GM18873 (cell line): Measurements from ENCODE around the gene ABHD17C.

Experiments used
- ATAC-seq: cut with Tn5 transposase; IDR thresholded peaks from one replicate; pipeline ENCODE4 v1.9.1; 2021; ENCODE audit warnings: mild to moderate bottlenecking, moderate library complexity, moderate number of reproducible peaks; ENCODE audit not compliant: unreplicated experiment, low FRiP score

The ABHD17C gene

DNA sequence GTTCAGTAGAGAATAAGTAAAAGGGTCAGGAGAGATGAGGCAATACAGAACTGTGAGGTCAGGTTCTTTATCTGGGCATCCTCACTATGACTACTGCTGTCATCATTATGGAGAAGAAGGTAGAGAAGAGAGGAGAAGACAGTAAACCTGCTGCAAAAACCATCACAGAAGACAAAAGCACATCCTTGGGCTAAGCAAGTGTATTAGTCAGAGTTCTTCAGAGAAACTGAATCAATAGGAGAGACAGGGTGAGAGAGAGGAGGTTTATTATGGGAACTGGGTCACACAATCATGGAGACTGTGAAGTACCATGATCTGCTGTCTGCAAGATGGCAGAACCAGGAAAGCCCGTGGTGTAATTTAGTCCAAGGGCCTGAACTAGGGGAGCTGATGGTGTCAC is 9.5 kb upstream of the ABHD17C start:
- no peak for ATAC-seq

DNA sequence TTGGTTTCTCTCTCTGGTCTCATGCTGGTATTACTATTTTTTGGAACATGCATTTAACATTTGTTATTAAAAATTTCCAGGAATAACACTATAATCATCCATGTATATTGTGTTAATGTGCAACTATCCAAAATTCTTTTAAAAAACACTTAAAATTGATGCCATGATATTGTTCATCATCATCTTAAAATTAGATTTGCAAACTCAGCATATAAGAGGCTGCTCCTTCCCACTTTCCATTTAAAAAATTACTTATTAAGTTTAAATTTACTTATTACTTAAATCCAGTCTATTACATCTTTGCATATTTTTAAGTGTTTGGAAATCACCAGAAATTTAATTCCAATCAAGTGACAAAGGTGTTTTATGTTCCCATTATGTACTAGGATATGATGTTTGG is 5.8 kb upstream of the ABHD17C start:
- no peak for ATAC-seq

DNA sequence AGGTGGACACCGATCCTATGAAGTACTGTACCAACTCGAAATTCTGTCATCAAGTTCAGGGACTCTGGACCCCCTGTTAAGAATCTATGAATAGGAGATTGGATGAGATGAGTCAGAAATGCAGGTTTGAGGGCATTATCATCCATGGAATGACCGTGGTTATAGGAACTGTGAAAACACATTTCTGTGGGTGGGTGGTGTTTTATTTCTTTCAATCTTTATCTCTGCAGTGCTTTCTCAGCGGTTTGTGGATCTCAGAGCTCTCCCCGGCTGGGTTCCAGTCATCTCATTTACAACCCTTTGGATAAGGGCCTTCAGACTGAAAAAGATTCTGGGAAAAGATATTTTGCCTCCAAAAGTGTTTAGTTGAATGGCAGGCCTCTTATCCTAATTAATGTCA is 5.4 kb upstream of the ABHD17C start:
- ATAC-seq: no peak

DNA sequence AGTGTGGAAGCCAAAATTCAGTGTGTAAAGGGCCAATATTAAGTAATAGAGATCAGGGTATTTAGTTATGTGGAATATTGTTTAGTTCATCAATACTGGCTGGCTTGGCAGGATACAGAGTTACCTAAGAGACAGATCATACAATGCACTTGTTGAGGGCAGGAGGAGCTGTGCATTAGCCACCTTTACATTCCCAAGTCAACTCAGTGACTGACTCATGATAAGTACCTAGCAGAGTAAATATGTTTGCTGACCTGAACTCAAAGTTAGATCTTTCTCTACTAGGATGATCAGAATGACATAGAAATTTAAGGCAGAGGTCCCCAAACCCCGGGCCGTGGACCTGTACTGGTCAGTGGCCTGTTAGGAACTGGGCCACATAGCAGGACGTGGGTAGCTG is 3.5 kb upstream of the ABHD17C start:
- no peak for ATAC-seq

DNA sequence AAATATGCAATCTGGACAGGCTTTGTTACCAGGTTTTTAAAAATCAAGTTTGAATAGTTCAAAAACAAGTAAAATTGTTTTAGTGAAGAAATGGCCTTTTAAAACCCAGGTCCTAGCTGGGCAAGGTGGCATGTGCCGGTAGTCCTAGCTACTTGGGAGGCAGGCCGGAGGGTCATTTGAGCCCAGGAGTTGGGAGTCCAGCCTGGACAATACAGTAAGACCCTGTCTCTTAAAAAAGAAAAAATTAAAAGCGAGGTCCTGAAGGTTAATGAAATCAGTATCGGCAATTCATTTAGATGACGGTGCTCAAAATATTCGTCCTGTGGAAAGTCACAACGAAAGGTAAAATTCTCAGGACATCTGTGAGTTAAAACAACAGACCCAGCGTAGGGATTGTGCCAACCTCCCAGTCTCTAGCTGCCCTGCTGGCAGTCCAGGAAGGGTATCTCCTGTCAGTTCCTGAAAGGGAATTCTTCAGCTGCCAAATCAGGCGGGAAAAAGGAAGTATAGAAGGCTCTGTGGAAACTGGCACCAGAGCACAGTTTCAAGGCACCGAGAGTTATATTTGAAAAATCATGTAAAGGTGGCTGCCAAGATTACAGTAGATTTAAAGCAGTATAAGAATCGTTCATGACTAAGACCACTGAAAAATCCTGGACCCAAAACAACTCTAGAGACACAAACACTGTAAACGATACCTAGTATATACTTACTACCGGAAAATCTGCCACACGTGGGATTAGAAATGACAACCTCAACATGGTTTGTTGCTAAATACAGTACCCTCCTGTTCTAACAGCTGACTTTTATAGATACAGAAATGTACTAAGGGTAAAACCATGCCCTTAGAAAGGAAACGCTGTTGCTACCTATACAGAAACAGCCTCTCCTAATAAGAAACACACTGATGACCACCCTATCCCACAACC is 1.2 kb upstream of the ABHD17C start:
- ATAC-seq: no peak

DNA sequence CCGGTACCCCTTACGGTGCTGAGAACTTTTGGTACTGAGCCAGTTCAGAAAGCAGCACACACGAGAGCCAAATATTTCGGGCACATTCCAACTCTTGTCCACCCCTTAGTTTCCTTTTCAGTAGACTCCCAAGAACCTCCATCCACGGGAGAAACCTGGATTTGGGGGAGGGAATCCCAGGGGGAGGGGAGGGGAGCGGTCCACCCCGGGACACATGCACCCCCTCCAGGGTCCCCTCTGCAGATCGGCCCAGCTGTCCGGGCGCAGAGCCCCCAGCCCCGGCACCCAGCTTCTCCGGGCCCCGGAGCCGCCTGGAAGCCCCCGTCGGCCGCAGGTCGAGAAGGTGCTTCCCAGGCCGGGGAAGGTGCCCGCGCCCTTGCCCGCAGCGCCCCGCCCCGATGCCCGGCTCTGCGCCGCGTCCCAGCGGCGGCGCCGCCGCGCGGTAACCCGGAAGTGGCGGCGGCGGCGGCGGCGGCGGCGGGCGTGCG is 455 bp upstream of the ABHD17C start:
- ATAC-seq: no peak

DNA sequence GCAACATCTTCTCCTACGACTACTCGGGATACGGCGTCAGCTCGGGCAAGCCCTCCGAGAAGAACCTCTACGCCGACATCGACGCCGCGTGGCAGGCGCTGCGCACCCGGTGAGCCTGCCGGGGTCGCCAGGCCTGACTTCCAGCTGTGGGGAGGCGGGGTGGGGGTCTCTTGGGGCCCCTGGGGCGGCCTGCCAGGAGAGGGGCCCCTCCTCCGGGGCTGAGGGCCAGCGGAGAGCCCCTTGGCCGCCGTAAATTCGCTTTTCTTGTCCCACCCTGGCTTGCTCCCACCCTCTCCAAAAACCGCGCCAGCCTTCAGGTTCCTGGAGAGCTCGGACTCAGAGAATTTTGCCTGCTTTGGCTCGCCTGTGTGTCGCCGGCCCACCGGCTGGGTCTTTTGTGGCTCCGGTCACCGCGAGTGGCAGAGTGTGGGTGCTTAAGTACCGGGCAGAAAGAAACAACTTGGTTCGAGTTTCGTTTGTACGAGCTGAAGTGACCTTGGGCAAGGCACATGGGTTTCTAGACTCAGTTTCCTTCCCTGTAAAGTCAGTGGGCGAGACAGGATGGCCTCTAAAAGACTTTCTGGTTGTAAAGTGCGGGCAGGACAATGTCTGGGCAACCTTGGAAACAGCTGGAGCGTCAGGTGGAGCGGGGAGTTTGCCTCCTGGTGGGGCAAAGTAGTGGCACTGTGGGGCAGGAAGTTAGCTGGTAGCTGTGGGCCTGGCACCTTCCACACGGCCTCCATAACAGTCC is 976 bp downstream of the ABHD17C start:
- ATAC-seq: no peak

DNA sequence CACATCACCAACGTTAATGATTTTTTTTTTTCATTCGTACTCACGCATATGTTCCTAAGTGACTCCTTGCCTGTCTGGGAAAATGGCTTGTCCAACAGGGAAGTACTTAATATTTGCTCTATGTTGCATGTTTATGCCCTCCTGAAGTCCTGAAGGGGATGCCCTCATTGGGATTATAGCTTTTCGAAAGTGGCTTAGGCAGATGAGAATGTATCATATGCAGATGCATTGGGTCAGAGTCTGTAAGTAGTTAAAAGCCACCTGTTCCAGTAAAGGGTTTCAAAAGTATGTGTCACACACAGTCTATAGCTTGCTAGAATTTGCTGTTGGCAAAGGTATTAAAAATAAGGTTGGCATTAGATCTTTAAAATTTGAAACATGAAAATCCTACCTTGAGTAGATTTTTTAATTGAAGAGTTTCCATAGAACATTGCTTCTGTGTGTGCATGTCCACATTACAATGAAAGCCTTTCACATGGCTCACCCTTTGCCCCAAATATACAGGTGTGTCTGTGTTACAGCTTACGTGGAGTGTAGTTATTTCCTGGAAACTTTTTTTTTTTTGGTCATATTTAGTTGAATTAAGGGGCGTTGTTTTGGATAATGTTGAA is 2.1 kb downstream of the ABHD17C start:
- no peak for ATAC-seq

DNA sequence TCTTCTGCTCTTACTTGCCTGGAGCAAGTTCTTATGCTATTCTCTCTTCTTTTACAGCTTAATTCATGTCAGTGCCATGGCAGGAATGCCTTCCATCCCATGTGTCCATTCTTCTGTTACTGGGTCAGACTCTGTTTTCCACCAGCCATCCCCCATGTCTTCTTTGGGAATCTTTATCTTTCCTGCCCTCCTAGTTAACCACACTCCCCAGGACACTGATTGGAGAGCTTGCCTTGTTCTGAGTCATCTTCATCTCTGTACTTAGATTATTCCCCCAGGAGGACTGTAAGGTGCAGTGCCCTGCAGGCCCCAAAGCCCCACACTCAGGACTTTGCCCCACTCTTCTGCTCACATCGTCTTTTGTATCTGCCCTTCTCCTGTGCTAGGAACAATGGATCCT is 3.6 kb downstream of the ABHD17C start:
- ATAC-seq: no peak

DNA sequence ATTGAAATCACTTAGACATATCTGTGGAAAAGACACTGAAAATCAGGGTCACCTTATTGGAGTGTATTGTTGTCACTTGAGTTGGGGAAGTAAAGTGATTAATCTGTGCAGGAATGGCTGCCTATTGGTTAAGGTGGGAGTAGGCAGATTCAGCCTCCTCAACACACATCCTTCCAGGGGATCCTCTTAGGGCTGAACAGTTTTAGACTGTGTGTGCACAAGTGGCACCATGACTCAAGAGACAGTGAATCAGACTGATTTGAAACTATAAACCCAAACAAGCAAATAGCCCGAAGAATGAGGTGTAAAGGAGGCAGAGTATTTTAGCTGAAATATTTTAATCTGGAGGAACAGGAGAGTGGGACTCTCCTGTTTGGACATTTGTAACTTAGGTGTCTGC is 4.9 kb downstream of the ABHD17C start:
- no peak for ATAC-seq

DNA sequence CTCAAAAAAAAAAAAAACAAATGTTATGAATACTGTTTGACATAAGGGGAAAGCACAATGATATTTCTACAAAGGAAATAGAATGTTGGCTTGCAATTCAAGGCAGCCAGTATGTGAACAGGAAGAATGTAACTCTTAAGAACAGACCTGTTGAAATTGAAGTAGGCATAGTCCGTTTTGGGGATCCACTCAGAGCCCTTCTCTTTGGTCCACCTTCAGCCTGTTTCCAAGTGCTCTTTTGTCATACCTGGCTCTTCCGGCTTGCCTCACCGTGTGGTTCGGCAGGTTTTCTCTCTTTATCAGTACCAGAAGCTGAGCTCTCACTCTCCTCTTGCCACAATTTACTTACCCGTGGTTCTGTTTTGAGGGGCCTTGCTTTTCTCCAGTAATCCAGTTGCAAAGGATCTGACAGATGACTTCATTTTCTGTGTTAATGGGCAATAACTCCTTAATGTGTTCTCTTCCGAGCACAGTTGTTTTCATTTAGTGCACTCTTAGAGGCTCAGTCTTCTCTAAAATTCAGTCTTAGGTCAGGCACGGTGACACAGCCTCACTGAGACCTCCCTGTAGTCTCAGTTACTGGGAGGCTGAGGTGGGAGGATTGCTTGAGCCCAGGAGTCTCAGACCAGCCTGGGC is 6.7 kb downstream of the ABHD17C start:
- no peak for ATAC-seq

DNA sequence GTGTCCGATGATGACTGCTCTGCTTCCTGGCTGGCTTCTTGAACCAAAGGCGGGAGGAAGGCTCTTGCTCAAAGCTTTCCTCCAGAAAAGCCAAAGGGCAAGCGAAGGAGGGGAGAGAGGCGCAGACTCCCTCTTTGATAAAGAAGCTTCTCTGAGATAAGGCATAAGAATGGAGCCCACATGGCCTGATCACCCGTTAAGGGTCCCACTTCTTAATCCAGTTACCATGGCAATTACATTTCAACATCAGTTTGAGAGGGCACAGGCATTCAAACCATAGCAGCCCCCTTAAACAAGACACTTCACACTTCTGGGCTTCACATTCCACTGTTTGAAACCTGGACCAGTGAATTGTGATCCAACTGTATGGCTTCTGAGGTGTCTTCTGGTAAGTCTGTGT is 8.0 kb downstream of the ABHD17C start:
- ATAC-seq: no peak

DNA sequence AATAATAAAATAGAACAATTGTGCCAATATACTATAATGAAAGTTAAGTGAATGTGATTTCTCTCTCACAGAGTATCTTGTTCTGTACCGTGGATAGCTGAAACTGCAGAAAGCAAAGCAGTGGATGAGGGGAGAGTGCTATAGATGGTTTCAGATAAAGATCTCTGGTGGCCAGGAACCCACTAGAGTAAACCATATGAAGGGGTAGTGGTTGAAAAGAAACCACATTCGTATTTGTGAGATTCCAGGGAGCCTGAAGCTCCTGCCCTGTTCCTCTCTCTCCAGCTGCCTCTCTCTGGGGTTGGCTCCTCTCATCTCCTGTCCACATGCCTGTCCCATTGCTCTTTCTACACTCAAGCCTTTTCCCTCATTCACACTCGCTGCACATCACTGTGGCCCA is 8.9 kb downstream of the ABHD17C start:
- no peak for ATAC-seq

DNA sequence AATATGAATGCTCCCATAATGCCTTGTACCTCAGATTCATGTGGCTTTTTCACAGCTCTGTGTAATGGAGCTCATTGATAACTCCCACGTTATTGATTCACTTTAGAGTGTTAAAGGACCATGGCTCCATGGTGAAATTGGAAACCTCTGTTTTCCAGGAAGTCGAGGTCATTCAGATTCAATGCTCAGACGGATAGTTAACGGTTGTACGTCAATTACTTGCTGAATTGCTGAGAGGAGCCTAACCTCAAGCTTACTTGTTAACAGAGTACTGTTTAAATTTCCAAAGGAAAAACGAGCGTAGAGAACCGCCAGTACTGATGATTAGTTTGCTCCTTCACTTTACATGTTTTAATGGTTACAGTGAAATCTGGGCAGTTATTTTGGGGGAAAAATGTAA is 11.1 kb downstream of the ABHD17C start:
- ATAC-seq: no peak

DNA sequence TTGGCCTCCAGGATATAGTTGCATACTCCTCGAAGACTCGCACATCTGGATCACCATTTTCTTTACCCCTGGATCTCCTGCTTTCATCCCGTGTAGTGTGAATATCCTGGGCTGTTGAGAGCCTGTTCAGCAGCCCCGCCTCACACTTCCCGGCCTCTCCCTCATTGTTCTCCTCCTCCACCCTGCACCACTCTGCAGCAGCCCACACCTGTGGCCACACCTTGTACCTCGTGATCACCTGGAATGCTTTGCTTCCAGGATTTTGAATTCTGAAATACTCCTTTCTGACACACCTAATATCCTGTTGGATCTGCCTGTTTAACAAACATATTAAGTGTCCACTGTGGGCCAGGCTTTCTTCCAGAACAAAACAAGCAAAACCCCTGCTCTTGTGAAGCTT is 14.4 kb downstream of the ABHD17C start:
- ATAC-seq: no peak

DNA sequence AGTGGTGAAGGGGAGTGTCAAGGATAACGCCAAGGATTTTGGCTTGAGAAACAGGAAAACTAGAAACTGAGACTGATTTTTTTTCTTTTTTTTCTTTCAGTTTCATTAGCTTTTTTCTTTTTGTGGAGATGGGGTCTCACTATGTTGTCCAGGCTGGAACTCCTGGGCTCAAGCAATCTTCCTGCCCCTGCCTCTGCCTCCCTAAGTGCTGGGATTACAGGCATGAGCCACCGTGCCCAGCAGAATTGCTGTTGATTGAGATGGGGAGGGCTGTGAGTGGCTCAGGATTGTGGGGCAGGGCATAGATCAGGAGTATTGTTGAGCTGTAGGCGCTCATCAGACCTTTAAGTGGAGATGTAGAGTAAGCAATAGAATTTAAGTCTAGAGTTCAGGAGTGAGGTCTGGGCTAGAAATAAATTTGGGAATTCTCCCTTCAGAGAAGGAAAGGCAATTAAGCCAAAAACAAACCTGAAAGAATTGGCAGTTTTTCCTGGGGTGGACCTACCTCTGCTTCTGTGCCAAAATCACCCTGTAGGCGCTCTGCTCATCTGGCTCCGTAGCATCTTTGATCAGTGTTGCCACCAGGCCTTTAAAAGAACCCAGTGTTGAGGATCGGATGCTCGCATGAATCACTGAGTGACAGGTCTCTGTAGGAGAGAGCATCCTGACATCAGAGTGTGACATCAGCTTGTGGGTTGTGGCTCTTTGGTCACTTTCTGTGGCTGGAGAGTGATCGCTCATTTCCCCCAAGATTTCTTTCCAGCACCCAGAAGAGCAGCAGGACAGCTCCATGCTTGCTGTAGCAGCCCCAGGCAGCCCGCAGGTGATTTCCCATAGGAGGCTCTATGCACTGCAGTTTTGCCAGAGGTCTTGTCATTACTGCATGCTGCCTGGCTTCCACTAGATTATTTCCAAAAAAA is 15.8 kb downstream of the ABHD17C start:
- no peak for ATAC-seq

DNA sequence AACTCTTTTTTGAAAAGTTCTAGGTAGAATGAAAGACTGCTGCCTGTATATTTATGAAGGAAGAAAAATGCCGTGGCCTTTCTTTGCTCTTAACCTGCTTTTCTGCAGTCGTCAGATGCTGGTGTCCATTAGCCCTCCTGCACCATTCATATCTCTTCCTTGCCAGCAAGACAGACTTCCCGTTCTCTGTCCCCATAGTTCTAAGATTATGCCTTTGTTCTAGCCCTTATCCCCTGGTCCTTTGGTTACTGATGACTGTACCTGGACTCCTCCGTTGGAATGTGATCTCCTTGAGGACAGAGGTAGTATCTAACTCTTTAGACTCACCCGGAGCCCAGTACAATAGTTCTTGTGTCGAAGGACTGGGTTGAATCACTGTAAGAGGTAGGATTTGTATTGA is 16.8 kb downstream of the ABHD17C start:
- ATAC-seq: no peak

DNA sequence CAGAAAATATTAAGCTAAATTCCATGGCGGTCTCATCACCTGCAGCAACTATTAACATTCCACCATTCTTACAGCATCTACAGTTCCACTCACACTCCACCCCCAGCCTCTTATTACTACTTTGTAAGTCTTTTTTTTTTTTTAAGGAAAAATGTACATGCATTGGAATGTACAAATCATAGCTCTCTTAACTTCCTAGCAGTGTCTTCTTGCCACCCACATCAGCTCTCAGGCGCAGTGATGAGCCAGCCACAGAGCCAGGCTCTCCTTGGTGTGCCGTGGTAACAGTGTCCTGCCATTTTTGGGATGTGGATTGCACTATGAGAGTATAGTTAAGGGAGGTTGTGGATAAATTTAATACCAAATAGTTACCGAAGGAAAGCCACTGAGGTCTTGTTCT is 17.8 kb downstream of the ABHD17C start:
- ATAC-seq: no peak

DNA sequence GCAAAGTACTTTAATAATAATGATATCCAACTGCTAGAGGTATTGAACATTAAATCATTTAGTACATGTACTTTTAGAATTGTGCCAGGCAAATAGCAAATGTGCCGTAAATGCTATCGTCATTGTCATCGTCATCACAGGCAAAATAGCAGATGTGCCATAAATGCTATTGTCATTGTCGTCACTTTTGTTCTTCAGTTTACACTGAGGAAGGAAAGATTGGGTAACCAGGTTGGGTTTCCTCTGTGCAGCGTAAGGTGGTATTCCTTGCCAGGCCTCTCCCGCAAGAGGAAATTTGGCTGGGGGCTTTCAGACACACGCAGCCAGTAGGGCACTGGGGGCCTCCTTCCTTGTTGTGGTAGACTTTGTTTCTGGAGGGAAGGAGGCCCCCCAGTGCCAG is 26.4 kb downstream of the ABHD17C start:
- ATAC-seq: no peak

DNA sequence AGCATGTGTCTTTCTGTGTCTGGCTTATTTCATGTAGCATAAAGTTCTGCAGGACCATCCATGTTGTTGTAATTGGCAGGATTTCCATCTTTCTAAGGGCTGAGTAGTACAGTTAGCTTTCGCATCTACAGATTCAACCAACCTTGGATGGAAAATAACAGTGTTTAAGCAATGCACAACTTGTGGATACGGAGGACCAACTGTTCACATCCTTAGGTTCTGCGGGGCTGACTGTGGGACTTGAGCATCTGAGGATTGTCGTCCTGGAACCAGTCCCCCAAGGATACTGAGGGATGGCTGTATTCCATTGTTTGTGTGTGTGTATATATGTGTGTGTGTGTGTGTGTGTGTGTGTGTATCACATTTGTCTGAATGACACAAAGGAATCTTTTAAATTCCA is 27.7 kb downstream of the ABHD17C start:
- no peak for ATAC-seq
